K562 (cell line): Measurements from ENCODE around the gene FAM3C. TPM values are rescaled to one million over a fixed set of nuclear protein-coding genes. Genes with fewer than 3 reads are reported as not detected.

ENCODE experiments used
- ATAC-seq: fragments of 200-7000 bp; cut with Tn5 transposase; 3 replicates; pipeline ENCODE4 v1.9.1; 2020; ENCODE audit warnings: moderate library complexity
- BruUV-seq: library from RNA; stranded (reverse); fragments of 400-500 nt; replicated peaks from 2 replicates; lab custom pipeline; 2021; lab: Mats Ljungman, UMichigan
- CTCF ChIA-PET: fragments of 300-600 bp; formaldehyde crosslinking; extraction: SDS; loops from one replicate; lab custom pipeline; 2021; ENCODE audit warnings: low intra/inter-chr PET ratio; lab: Yijun Ruan, JAX
- POLR2A ChIA-PET: fragments of 300-600, 350-650 bp; sonication (Branson Sonifier 250); formaldehyde crosslinking; extraction: SDS; loops from one replicate; lab custom pipeline; 2021; ENCODE audit warnings: antibody characterized with exemption, inconsistent platforms; lab: Yijun Ruan, JAX
- DNase-seq, 4 experiments: peaks; one replicate each; pipeline versions ENCODE4 v3.0.0 to v3.0.0-alpha.2; 2011 to 2018; ENCODE audit warnings: low spot score in 3 of 4, mixed read lengths in 3 of 4; ENCODE audit errors: extremely low read depth in 1 of 4
- FAIRE-seq: peaks from 2 replicates; lab custom pipeline; 2011; peaks lifted over from hg19 to GRCh38; lab: Jason Lieb, UNC
- H2AFZ ChIP-seq: 2 replicates; pipeline ENCODE4 v1.6.0; 2011; ENCODE audit warnings: low read depth, low read length, control low read depth, inconsistent platforms
- H3K27ac ChIP-seq: fragments of 200-600 bp; 3 replicates; pipeline ENCODE4 v1.8.0; 2011; ENCODE audit warnings: low read depth, mild to moderate bottlenecking, control low read depth, inconsistent platforms, low read length, moderate library complexity, mixed read lengths; ENCODE audit errors: extremely low read depth
- H3K27me3 ChIP-seq, 2 experiments: fragments of 300-600 bp in 1 of 2; 2 replicates in 1 of 2; 3 replicates in 1 of 2; pipeline versions ENCODE4 v1.6.0 to v1.8.0; 2011; ENCODE audit warnings: inconsistent platforms in 2 of 2, low read length in 2 of 2, mild to moderate bottlenecking in 1 of 2, mixed read lengths in 1 of 2, moderate library complexity in 1 of 2; ENCODE audit not compliant: control insufficient read depth in 2 of 2, insufficient read depth in 2 of 2
- H3K36me3 ChIP-seq: fragments of 300-600 bp; 3 replicates; pipeline ENCODE4 v1.8.0; 2011; ENCODE audit warnings: mild to moderate bottlenecking, low read length, inconsistent platforms; ENCODE audit not compliant: control insufficient read depth, insufficient read depth
- H3K4me1 ChIP-seq, 2 experiments: fragments of 200-600 bp in 1 of 2; replicated peaks in 1 of 2; 2 replicates in 1 of 2; 3 replicates in 1 of 2; pipeline versions ENCODE4 v1.5.1 to v1.8.0; 2011; ENCODE audit warnings: inconsistent platforms in 2 of 2, low read length in 2 of 2, mild to moderate bottlenecking in 1 of 2, mixed read lengths in 1 of 2, moderate library complexity in 1 of 2; ENCODE audit not compliant: control insufficient read depth in 2 of 2, insufficient read depth in 2 of 2
- H3K4me2 ChIP-seq: 2 replicates; pipeline ENCODE4 v1.6.1; 2011; ENCODE audit warnings: low read length, control low read depth, inconsistent platforms, mixed read lengths; ENCODE audit not compliant: insufficient read depth
- H3K4me3 ChIP-seq: fragments of 200-600 bp; sonication (generic), shearing (Covaris generic); 2 replicates; pipeline ENCODE4 v1.5.1; 2016; ENCODE audit warnings: control low read depth, inconsistent platforms
- H3K79me2 ChIP-seq: fragments of 200-600 bp; 3 replicates; pipeline ENCODE4 v1.8.0; 2011; ENCODE audit warnings: low read length, inconsistent platforms; ENCODE audit not compliant: control insufficient read depth, insufficient read depth
- H3K9ac ChIP-seq, 2 experiments: 2 replicates each; pipeline versions ENCODE4 v1.6.0 to v1.6.1; 2011; ENCODE audit warnings: low read depth in 2 of 2, low read length in 2 of 2, control low read depth in 1 of 2, inconsistent platforms in 1 of 2, mild to moderate bottlenecking in 1 of 2, mixed read lengths in 1 of 2; ENCODE audit not compliant: insufficient read depth in 1 of 2
- H3K9me1 ChIP-seq: one replicate; pipeline ENCODE4 v1.6.0; 2011; ENCODE audit warnings: inconsistent platforms, mild to moderate bottlenecking, low read length, moderate library complexity; ENCODE audit not compliant: control insufficient read depth, insufficient read depth
- H3K9me3 ChIP-seq: replicated peaks from 2 replicates; pipeline ENCODE4 v1.5.1; 2011; ENCODE audit warnings: low read depth, low read length, inconsistent platforms; ENCODE audit not compliant: control insufficient read depth, insufficient read depth
- H4K20me1 ChIP-seq: replicated peaks from 2 replicates; pipeline ENCODE4 v1.6.1; 2011; ENCODE audit warnings: low read length, inconsistent platforms, mixed read lengths; ENCODE audit not compliant: control insufficient read depth, insufficient read depth
- C11orf30 ChIP-seq: fragments of 450-650 bp; IDR thresholded peaks from 2 replicates; pipeline ENCODE4 v1.6.1; 2016; ENCODE audit warnings: low read depth, mild to moderate bottlenecking
- MEF2D ChIP-seq: conservative IDR thresholded peaks from 2 replicates; pipeline ENCODE4 v1.6.1; 2016; ENCODE audit warnings: low read depth, missing genetic modification characterization, missing compliant biosample characterization
- NFE2 ChIP-seq: IDR thresholded peaks from 2 replicates; pipeline ENCODE4 v1.6.1; 2014; ENCODE audit warnings: antibody characterized with exemption, low read depth
- ZNF318 ChIP-seq, 2 experiments: fragments of 450-650 bp; IDR thresholded peaks; 2 replicates each; pipeline ENCODE4 v1.6.1; 2016; ENCODE audit warnings: mild to moderate bottlenecking in 2 of 2, borderline replicate concordance in 1 of 2, low read depth in 1 of 2, moderate library complexity in 1 of 2
- WGBS: fragments of 100-300 bp; shearing (Covaris generic); methylation state at CpG from one replicate; pipeline ENCODE4 v1.1.6; 2016; ENCODE audit warnings: low coverage, mixed read lengths; ENCODE audit not compliant: insufficient coverage; ENCODE audit errors: missing lambda C conversion rate; 5-methylcytosine and 5-hydroxymethylcytosine counted together
- in situ Hi-C: fragments of 300-500 bp; cut with MboI; formaldehyde crosslinking; loops from 4 replicates; pipeline ENCODE4 v1.15.0; 2018; ENCODE audit warnings: inconsistent platforms, mixed read lengths
- intact Hi-C: fragments of 100-400 bp; cut with micrococcal nuclease; formaldehyde crosslinking; loops from 2 replicates; pipeline ENCODE4 v1.14.2; 2022
- polyA plus RNA-seq, 8 experiments: library from polyadenylated mRNA; depleted of rRNA in 4 of 8; stranded (reverse) in 5 of 8; unstranded in 3 of 8; fragments of >200 nt; fragmentation: Nextera tagmentation in 2 of 8; fragmentation: Illumina TruSeq in 1 of 8; extraction: Ambion mirVana in 2 of 8; extraction: Trizol in 1 of 8; gene quantifications; 2 replicates each; pipeline versions ENCODE4 v1.2.1 to v1.2.3, GENCODE V29; 2011 to 2014; ENCODE audit warnings: inconsistent platforms in 1 of 8, missing spikeins in 1 of 8
- total RNA-seq, 7 experiments: library from RNA; depleted of rRNA in 6 of 7; stranded (reverse); fragments of >200 nt in 6 of 7; fragmentation: Illumina TruSeq in 2 of 7; extraction: Trizol in 2 of 7; gene quantifications; 2 replicates each; pipeline versions ENCODE4 v1.2.1 to v1.2.3, GENCODE V29; 2011 to 2021; ENCODE audit warnings: low replicate concordance in 1 of 7

The FAM3C gene
- total and polyA plus RNA-seq, 9 of the 15 experiments (the other 6 are each of a cell fraction or from before 2014, with no cell fraction given) = 10.6 to 42.6 (median 30.0) TPM

- Histone ChIP-seq H4K20me1 (no peaks in the 10 kb centered on the region), H3K27me3 (no peaks in the 10 kb centered on the region), H3K4me2 (no peak overlapping the region), H3K4me3 (no peak overlapping the region), H3K27ac (no peak overlapping the region), H3K79me2 (no peaks in the 10 kb centered on the region), H3K9ac (no peak overlapping the region), H3K9me3 (no peaks in the 10 kb centered on the region), H3K36me3 (no peaks in the 10 kb centered on the region), H2AFZ (0 out of 2 replicates have a peak overlapping the region, but pooled peaks have one; percentile 10), H3K4me1 (peaks cover 4 to 10% of the 10 kb centered on the region in 2 experiments; a peak in 4 of 5 replicates), H3K9me1 (no peaks in the 10 kb centered on the region)
- no TSS peak for BruUV-seq
- CTCF ChIA-PET = no interaction called here
- in situ Hi-C loops = no loop called here
- POLR2A ChIA-PET = interaction anchor here (0.8 to 1.4 kb wide), 2 partner anchors 21 to 46 kb away, joined by 3 to 4 read pairs; partner anchors contain the start of gene FAM3C
- FAIRE-seq = no peak
- DNase-seq = peak in 2 of 4 experiments; percentile 27 to 31
- ATAC-seq = peak; percentile 19; the same call in 1 of the 3 replicates
- intact Hi-C loops = no loop called here
- 13% methylated on average over 2 of the region's 2 CpGs for WGBS
- TF ChIP-seq ZNF318 (IDR thresholded peaks at IDR 0.05; ENCODE audit: borderline replicate concordance in 1 of 2, low read depth in 1 of 2) (no peak), NFE2 (peak; percentile 52; the same call in 1 of the 2 replicates), C11orf30 (0 out of 2 replicates have a peak, but pooled peaks have one; percentile 19), MEF2D (tag) (no peak)
These were observed 46.7 kb upstream of the FAM3C start for GRCh38 chr7:121442845-121443244.
